HCT116 (cell line): ENCODE measurements around the gene RNF10. TPM values are rescaled to one million over a fixed set of nuclear protein-coding genes. Genes with fewer than 3 reads are reported as not detected.

Experiments used
- ATAC-seq: fragments of 200-7000 bp; cut with Tn5 transposase; 2 replicates; pipeline ENCODE4 v1.9.1; 2020; ENCODE audit warnings: mild to moderate bottlenecking, moderate library complexity
- BruUV-seq: library from RNA; stranded (reverse); fragments of 400-500 nt; replicated peaks from 2 replicates; lab custom pipeline; 2021; lab: Mats Ljungman, UMichigan
- CTCF ChIA-PET: fragments of 300-600 bp; sonication (Branson Sonifier 250); formaldehyde crosslinking; loops from one replicate; lab custom pipeline; 2021; ENCODE audit warnings: antibody characterized with exemption; lab: Charles Lee
- POLR2A ChIA-PET: fragments of 300-600, 350-600 bp; sonication (Branson Sonifier 250); formaldehyde crosslinking; loops from one replicate; lab custom pipeline; 2021; ENCODE audit warnings: antibody characterized with exemption; lab: Charles Lee
- RAD21 ChIA-PET, 2 experiments: fragments of 300-600 bp; sonication (Branson Sonifier 250); formaldehyde crosslinking; loops; one replicate each; lab custom pipeline; 2023; ENCODE audit warnings: low total read pairs in 2 of 2; ENCODE audit not compliant: uncharacterized antibody in 2 of 2, unreplicated experiment in 2 of 2, low non-redundant PET in 1 of 2; lab: Charles Lee
- DNase-seq: peaks from one replicate; pipeline ENCODE4 v3.0.0-alpha.2; 2010; ENCODE audit warnings: low read depth, low spot score
- H2AFZ ChIP-seq: fragments of 200-600 bp; shearing (Covaris generic), sonication (generic); 2 replicates; pipeline ENCODE4 v1.6.1; 2017; ENCODE audit warnings: low read depth, mixed run types, mixed read lengths, antibody characterized with exemption, low read length; ENCODE audit not compliant: poor library complexity, severe bottlenecking
- H3K27ac ChIP-seq: 2 replicates; pipeline ENCODE4 v1.5.1; 2012; ENCODE audit warnings: low read depth, low read length
- H3K27me3 ChIP-seq: fragments of 200-600 bp; sonication (generic); 2 replicates; pipeline ENCODE4 v1.6.1; 2016; ENCODE audit warnings: mixed run types, low read length, mixed read lengths; ENCODE audit not compliant: insufficient read depth
- H3K36me3 ChIP-seq, 2 experiments: fragments of 200-500 bp in 1 of 2; fragments of 200-600 bp in 1 of 2; sonication (Bioruptor generic) in 1 of 2; sonication (generic) in 1 of 2; 2 replicates each; pipeline versions ENCODE4 v1.5.1 to v1.6.1; 2014 to 2016; ENCODE audit warnings: low read length in 2 of 2, inconsistent platforms in 1 of 2, mixed read lengths in 1 of 2, mixed run types in 1 of 2; ENCODE audit not compliant: insufficient read depth in 2 of 2, control insufficient read depth in 1 of 2
- H3K4me1 ChIP-seq, 2 experiments: fragments of 200-600 bp in 1 of 2; sonication (generic) in 1 of 2; 2 replicates each; pipeline versions ENCODE4 v1.5.1 to v1.6.1; 2012 to 2017; ENCODE audit warnings: low read length in 2 of 2, inconsistent platforms in 1 of 2, mild to moderate bottlenecking in 1 of 2, mixed read lengths in 1 of 2, mixed run types in 1 of 2, moderate library complexity in 1 of 2; ENCODE audit not compliant: insufficient read depth in 2 of 2, control insufficient read depth in 1 of 2
- H3K4me2 ChIP-seq: fragments of 200-600 bp; sonication (generic); 2 replicates; pipeline ENCODE4 v1.6.1; 2017; ENCODE audit warnings: mixed run types, low read length, mixed read lengths
- H3K4me3 ChIP-seq, 2 experiments: fragments of 200-600 bp in 1 of 2; sonication (generic) in 1 of 2; replicated peaks in 1 of 2; 2 replicates each; pipeline ENCODE4 v1.5.1; 2011 to 2016; ENCODE audit warnings: low read length in 2 of 2, control low read depth in 1 of 2, low read depth in 1 of 2, mild to moderate bottlenecking in 1 of 2, mixed read lengths in 1 of 2, mixed run types in 1 of 2
- H3K79me2 ChIP-seq: fragments of 200-600 bp; sonication (generic); 2 replicates; pipeline ENCODE4 v1.6.1; 2017; ENCODE audit warnings: mild to moderate bottlenecking, mixed run types, low read length, moderate library complexity, mixed read lengths; ENCODE audit not compliant: insufficient read depth
- H3K9ac ChIP-seq: fragments of 200-600 bp; sonication (generic); 2 replicates; pipeline ENCODE4 v1.6.1; 2016; ENCODE audit warnings: low read length, mixed read lengths
- H3K9me2 ChIP-seq: fragments of 200-600 bp; sonication (generic), shearing (Covaris generic); 2 replicates; pipeline ENCODE4 v1.6.1; 2017; ENCODE audit warnings: mixed run types, mild to moderate bottlenecking, moderate library complexity; ENCODE audit not compliant: insufficient read depth
- H3K9me3 ChIP-seq, 2 experiments: fragments of 200-500 bp in 1 of 2; fragments of 200-600 bp in 1 of 2; sonication (Bioruptor generic) in 1 of 2; sonication (generic) in 1 of 2; 2 replicates each; pipeline ENCODE4 v1.6.1; 2014 to 2017; ENCODE audit warnings: low read length in 2 of 2, mixed read lengths in 2 of 2, inconsistent platforms in 1 of 2, low read depth in 1 of 2, mild to moderate bottlenecking in 1 of 2, mixed run types in 1 of 2, moderate library complexity in 1 of 2; ENCODE audit not compliant: control insufficient read depth in 1 of 2, insufficient read depth in 1 of 2
- H4K20me1 ChIP-seq: fragments of 200-600 bp; sonication (generic), shearing (Covaris generic); 2 replicates; pipeline ENCODE4 v1.6.1; 2017; ENCODE audit warnings: mixed run types, mild to moderate bottlenecking, moderate library complexity; ENCODE audit not compliant: insufficient read depth
- CBX3 ChIP-seq: IDR thresholded peaks from 2 replicates; pipeline ENCODE4 v1.6.1; 2012; ENCODE audit warnings: low read depth
- EGR1 ChIP-seq: IDR thresholded peaks from 2 replicates; pipeline ENCODE4 v1.6.1; 2012; ENCODE audit warnings: low read depth
- FOSL1 ChIP-seq: IDR thresholded peaks from 2 replicates; pipeline ENCODE4 v1.6.1; 2012; ENCODE audit warnings: low read depth
- JUND ChIP-seq: IDR thresholded peaks from 2 replicates; pipeline ENCODE4 v1.6.1; 2012
- POLR2AphosphoS5 ChIP-seq: IDR thresholded peaks from 2 replicates; pipeline ENCODE4 v1.6.1; 2011; ENCODE audit warnings: mild to moderate bottlenecking, low read depth, low read length, moderate library complexity
- SP1 ChIP-seq: IDR thresholded peaks from 2 replicates; pipeline ENCODE4 v1.6.1; 2012; ENCODE audit warnings: low read depth
- SRF ChIP-seq: IDR thresholded peaks from 2 replicates; pipeline ENCODE4 v1.6.1; 2012; ENCODE audit warnings: low read depth
- TCF7L2 ChIP-seq: IDR thresholded peaks from 2 replicates; pipeline ENCODE4 v1.7.0; 2011; ENCODE audit warnings: borderline replicate concordance, inconsistent platforms; ENCODE audit not compliant: insufficient read depth, insufficient read length; ENCODE audit errors: extremely low read depth
- intact Hi-C: fragments of 100-400 bp; cut with micrococcal nuclease; formaldehyde crosslinking; loops from 2 replicates; pipeline ENCODE4 v1.10.0; 2022
- total RNA-seq: library from RNA; stranded (reverse); gene quantifications from one replicate; pipeline ENCODE4 v1.2.1, GENCODE V29; 2021; ENCODE audit not compliant: unreplicated experiment
- TF ChIP-seq, protein P1 (sequence below): IDR thresholded peaks from 2 replicates; pipeline ENCODE4 v1.6.1; 2011; ENCODE audit warnings: mild to moderate bottlenecking, low read length, moderate library complexity; ENCODE audit not compliant: insufficient replicate concordance; ENCODE audit errors: extremely low read depth
- TF ChIP-seq, protein P2 (sequence below): IDR thresholded peaks from 2 replicates; pipeline ENCODE4 v1.6.1; 2012
- TF ChIP-seq, protein P3 (sequence below): IDR thresholded peaks from 2 replicates; pipeline ENCODE4 v1.6.1; 2012

The RNF10 gene
- total RNA-seq, 1 experiment from 2014 or later: 141 TPM

DNA sequence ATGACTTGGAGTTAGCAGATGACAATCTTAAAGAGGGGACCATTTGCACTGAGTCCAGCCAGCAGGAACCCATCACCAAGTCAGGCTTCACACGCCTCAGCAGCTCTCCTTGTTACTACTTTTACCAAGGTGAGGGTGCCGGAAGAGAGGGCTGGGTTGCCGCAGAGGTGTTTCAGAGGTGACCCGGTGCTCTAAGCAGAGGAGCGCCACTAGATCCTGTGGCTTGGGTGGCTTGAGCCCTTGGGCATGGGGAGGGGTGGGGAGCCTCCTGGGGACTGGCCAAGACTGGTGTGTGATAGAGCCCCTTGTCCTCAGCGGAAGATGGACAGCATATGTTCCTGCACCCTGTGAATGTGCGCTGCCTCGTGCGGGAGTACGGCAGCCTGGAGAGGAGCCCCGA, 29.3 kb downstream of the RNF10 start:
- no peaks in the 10 kb centered on the region for H3K9me3 ChIP-seq
- peaks cover 52 to 59% of the 10 kb centered on the region in 2 experiments for H3K36me3 ChIP-seq
- no peak overlapping the region for H3K4me2 ChIP-seq
- H3K27ac ChIP-seq: no peak overlapping the region
- TF ChIP-seq, protein P1, sequence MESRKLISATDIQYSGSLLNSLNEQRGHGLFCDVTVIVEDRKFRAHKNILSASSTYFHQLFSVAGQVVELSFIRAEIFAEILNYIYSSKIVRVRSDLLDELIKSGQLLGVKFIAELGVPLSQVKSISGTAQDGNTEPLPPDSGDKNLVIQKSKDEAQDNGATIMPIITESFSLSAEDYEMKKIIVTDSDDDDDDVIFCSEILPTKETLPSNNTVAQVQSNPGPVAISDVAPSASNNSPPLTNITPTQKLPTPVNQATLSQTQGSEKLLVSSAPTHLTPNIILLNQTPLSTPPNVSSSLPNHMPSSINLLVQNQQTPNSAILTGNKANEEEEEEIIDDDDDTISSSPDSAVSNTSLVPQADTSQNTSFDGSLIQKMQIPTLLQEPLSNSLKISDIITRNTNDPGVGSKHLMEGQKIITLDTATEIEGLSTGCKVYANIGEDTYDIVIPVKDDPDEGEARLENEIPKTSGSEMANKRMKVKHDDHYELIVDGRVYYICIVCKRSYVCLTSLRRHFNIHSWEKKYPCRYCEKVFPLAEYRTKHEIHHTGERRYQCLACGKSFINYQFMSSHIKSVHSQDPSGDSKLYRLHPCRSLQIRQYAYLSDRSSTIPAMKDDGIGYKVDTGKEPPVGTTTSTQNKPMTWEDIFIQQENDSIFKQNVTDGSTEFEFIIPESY: no peak
- no peak for TF ChIP-seq TCF7L2
- TF ChIP-seq FOSL1: no peak
- TF ChIP-seq POLR2AphosphoS5: no peak
- TF ChIP-seq CBX3: no peak
- TF ChIP-seq, protein P2, sequence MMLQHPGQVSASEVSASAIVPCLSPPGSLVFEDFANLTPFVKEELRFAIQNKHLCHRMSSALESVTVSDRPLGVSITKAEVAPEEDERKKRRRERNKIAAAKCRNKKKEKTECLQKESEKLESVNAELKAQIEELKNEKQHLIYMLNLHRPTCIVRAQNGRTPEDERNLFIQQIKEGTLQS: no peak
- TF ChIP-seq, protein P3, sequence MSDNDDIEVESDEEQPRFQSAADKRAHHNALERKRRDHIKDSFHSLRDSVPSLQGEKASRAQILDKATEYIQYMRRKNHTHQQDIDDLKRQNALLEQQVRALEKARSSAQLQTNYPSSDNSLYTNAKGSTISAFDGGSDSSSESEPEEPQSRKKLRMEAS: no peak
- TF ChIP-seq EGR1: no peak
- TF ChIP-seq SP1: no peak
- no peak for TF ChIP-seq SRF
- TF ChIP-seq JUND: no peak
- intact Hi-C loops: no loop called here
- RAD21 ChIA-PET: no interaction called here
- peaks cover 13% of the 10 kb centered on the region for H3K79me2 ChIP-seq
- H3K9ac ChIP-seq: no peak overlapping the region
- DNase-seq (no peak), ATAC-seq (no peak)
- no peak overlapping the region for H2AFZ ChIP-seq
- H3K27me3 ChIP-seq: no peaks in the 10 kb centered on the region
- H3K4me1 ChIP-seq: no peaks in the 10 kb centered on the region
- no TSS peak for BruUV-seq
- no peaks in the 10 kb centered on the region for H4K20me1 ChIP-seq
- H3K9me2 ChIP-seq: no peaks in the 10 kb centered on the region
- POLR2A ChIA-PET: no interaction called here
- CTCF ChIA-PET: no interaction called here
- H3K4me3 ChIP-seq: no peak overlapping the region
